HG03135 (cell line): ENCODE measurements around the gene RGS16.

Source experiments
- ATAC-seq: cut with Tn5 transposase; IDR thresholded peaks from one replicate; pipeline ENCODE4 v1.9.1; 2021; ENCODE audit warnings: mild to moderate bottlenecking, moderate library complexity; ENCODE audit not compliant: unreplicated experiment

RGS16 gene

DNA sequence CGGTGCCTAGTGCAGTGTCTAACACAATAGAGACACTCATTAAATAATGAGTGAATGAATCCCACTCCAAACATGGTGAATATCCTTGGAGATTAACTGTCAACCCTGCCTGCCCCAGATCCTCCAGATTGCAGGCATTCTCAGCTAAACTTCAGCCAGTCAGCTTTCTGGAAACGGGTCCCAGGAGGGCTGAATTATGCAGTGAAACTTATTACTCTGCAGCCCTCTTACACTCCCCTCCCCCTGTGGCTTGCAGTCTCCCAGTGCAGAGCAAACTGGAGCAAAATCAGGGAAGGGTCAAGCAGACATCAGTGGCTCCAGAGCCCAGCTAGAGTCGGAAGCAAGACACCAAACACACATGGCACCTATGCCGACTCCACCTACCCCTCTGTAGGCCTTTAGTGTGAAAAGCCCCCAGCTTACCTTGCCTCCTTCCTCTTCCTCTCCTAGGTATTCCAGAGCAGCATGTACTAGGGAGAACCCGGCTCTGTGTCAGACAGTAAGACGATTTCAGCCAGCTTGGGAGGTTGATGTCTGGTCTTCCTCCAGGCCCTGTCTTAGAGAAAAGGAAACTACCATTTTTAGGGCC, 6.5 kb upstream of the RGS16 start:
- no peak for ATAC-seq

DNA sequence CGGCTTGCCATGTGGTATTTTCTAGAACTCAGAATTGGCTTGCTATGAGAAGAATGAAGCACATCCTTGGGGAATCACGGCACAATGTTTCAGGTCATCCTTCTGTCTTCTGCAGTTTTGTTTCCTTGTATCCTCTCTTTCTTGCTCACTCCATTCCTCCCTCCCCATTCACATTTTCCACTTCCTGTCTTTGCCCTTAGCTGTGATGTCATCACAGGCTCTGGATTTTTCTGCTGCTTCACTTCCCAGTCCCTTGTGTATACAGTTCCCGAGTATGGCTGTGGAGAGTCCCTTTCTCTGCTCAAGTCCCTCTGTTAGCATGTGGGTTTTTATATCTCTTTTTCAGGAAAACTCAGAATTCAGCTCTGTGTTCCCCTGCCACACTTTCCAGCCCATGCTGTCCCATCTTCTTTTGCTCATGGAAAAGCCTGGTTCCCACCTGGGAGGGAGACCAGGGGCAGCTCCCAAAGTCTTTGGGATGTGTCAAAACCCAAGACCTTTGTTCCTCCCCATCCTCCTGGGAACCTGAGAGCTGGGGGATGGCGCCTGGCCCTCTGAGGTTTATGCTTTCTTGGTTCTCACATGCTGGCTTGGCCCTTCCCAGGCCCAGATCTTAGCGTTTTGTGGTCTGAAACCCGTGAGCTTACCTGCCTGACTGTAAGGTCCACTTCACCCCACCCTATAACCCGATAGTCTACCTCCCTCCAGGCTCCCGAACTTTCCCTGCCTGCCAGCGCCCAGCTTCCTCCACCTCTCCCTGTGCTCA, 4.8 kb upstream of the RGS16 start:
- ATAC-seq: no peak

- ATAC-seq: no peak
Measured at GRCh38 chr1:182608236-182608635, 4.0 kb upstream of the RGS16 start.

- no peak for ATAC-seq
Measured at GRCh38 chr1:182607566-182607965, 3.4 kb upstream of the RGS16 start.

DNA sequence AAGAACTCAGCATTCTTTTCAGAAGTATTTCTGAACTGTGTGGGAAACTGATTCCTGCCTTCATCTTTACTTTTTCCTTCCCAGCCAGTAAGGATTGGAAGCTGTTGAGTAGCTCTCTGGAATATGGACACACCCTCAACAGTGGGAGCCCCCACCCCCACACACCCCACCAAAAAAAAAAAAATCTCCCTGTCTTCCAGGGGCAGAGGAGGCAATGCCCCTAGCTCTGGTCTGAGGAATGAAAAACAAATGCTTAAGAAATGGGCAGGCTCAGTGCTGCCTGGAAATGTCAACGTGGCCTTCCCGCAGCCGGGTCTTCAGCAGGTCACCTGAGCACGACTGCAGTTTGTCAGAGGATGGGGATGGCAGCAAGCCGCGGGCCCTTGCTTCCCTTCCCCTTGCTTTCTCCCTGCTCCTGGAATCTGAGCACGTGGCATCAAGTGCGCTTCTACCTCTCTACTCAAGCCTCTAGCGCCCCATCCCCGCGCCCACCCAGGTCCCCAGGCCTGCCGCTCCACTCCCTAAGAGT, 479 bp downstream of the RGS16 start:
- peak; percentile 20 for ATAC-seq

GRCh38 chr1:182602935-182603645, 1.1 kb downstream of the RGS16 start:
- no peak for ATAC-seq

DNA sequence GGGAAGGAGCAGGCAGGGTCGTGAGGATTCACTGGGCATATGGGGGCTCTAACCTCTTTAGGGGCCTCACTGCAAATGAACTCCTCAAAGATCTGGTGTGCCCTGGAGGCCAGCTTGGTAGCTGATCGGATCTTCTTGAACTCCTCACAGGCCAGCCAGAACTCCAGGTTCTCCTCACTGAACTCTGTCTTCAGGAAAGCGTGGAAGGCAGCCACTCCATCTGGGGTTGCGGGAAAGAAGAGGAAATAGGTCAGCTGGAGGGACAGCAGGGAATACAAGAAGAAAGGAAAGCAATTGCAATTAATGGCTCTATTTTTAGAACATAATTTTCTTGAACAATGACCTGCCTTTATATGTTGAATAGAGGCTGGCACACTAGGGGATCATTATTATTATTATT, 2.3 kb downstream of the RGS16 start:
- no peak for ATAC-seq

DNA sequence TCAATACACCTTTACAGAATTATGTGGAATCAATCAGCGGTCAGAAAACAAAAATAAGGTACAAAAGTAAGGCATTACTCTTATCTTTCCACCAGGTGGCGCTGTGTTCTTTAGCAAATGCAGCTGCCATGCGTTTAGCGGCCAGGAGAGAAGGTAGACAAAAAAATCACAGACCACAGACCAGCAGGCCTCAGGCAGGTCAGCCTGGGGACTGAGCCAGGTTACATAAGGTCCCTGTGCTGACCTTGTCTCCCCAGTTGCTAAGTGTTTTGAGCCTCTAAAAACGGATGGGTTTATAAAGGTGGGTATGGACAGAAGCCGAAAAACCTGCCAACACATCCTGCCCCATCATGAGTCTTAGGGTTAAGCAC, 2.8 kb downstream of the RGS16 start:
- ATAC-seq: no peak

GRCh38 chr1:182600745-182601415, 3.3 kb downstream of the RGS16 start:
- no peak for ATAC-seq

- ATAC-seq: no peak
Measured at GRCh38 chr1:182600036-182600713, 4.0 kb downstream of the RGS16 start.

- ATAC-seq: no peak
Measured at GRCh38 chr1:182599339-182599738, 4.8 kb downstream of the RGS16 start.

DNA sequence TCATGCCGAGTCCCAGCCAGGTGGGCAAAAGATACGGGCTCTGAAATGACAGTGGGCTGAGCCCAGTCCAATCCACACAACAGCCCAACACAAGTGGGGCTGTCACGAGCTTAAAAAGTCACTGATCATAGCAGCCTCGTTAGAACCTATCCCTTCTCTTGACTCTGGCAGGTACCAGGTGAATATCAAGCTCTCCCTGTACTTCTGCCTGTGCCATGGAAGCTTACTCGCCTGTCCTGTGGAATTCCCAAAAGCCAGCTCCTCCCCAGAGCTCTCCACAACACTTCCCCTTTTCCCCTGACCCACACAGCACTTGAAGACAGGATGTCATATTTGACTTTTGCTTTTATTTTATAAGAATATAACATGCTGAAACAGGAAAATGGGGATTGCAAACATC, 5.9 kb downstream of the RGS16 start:
- no peak for ATAC-seq

DNA sequence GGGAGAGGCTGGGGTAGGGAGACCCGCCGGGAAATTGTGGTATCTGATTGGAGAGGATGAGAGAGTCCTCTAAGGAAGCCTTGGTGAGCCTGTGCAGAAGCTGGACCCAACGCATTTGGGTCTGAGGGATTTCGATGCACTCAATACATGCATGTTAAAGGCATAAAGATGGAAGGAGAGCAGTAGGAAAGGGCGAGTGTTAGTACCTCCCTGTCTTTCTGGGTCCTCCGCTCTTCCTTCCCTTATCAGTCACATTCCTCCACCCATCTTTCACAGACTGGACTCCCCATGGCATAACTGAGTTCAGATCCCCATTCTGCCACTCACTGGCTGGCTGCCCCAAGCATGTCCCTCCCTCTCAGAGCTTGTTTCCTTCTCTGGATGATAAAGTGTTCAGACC, 7.3 kb downstream of the RGS16 start:
- ATAC-seq: no peak

DNA sequence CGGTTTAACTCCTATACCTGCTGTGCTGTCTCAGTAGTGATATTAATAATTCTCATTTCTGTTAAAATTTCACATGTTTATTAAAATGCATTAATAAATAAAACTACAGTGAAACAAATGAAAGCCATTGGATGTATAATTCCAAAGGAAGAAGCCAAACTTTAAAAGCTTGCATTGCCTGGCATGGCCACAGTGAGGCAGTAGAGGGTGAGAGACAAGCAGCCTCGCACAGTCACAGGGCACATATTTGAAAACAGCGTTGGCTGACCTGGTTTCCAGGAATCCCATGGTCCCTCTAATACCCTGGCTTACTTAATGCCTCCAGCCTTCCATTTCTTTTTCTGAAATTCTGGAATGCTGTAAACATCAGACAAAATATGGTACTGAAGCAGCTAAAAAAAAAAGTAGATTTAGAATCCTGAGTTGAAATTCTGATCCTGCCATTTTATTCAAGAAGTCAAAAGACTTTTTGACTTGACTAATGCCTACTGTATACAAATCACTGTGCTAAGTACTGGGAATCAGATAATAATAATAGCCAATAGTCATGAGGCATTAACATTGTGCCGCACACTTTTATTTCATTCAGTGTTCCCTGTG, 8.4 kb downstream of the RGS16 start:
- ATAC-seq: no peak

DNA sequence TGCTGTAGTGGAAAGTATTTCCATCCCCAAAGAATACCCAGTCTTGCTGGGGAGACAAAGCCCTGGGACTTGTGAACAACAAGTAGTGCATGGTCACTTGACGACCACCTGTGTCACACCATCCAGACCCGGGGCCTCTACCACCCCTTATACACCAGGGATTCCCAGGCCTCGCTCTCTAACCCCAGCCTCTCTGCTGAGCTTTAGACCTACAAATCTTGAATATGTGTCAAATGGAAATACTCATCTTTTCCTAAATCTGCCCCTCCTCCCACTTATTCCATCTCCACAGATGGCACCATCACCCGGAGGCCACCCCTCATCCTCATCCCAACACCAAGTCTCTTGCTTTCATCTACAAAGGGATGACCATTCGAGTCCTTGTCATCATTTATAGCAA, 14.3 kb downstream of the RGS16 start:
- no peak for ATAC-seq

DNA sequence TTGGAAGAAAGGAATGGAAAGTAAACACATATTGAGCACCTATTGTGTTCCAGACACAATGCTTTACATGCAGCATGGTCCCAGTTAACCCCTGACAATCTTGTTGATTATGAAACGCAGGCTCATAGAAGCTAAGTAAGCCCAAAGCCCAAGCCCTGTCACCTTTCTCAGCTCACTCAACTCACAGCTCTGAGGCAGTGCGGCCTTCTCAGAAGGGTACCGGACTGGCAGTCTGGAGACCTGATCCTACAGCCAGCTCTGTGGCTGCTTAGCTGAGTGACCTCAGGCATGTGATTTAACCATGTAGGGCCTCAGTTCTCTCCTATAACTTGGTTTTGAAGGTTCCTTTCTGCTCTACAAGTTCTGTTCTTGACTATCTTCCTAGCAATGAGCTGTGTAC, 14.7 kb downstream of the RGS16 start:
- ATAC-seq: no peak

- peak; percentile 93 for ATAC-seq
Measured at GRCh38 chr1:182588500-182589396, 15.4 kb downstream of the RGS16 start, which contains the start of gene RNASEL. Gene RNASEL (minus strand): TSS chr1:182589256. CDS start chr1:182586806, 2,450 bp downstream.

GRCh38 chr1:182587666-182588499, 16.3 kb downstream of the RGS16 start:
- no peak for ATAC-seq
